ENCODE results near the gene H3-3A.

GRCh38 chr1:226120398-226120797 is 57.9 kb downstream of the H3-3A start:
- no peak for TF ChIP-seq NRF1 (IDR thresholded peaks at IDR 0.05; ENCODE audit: low read depth, low read length)
- TF ChIP-seq RXRA (IDR thresholded peaks at IDR 0.05; ENCODE audit: borderline replicate concordance, low read depth): no peak
- TF ChIP-seq SMC3 (IDR thresholded peaks at IDR 0.05; ENCODE audit: low read depth, low read length): no peak
- no peak for TF ChIP-seq TAF1 (IDR thresholded peaks at IDR 0.05; ENCODE audit: borderline replicate concordance, low read depth, low read length)
- no peak for TF ChIP-seq GABPA (IDR thresholded peaks at IDR 0.05; ENCODE audit: low read depth)
- TF ChIP-seq CTCF (IDR thresholded peaks at IDR 0.05): no peak
- TF ChIP-seq YY1 (IDR thresholded peaks at IDR 0.05; ENCODE audit: low read depth): no peak
- no peak for TF ChIP-seq REST (IDR thresholded peaks at IDR 0.05; ENCODE audit: low read depth, low read length)
